PC-9 (cell line): ENCODE data around the gene VWC2. TPM values are rescaled to one million over a fixed set of nuclear protein-coding genes. Genes with fewer than 3 reads are reported as not detected.

ENCODE experiments used
- BruUV-seq: library from RNA; stranded (reverse); fragments of 400-500 nt; replicated peaks from 2 replicates; lab custom pipeline; 2021; lab: Mats Ljungman, UMichigan
- CTCF ChIA-PET: fragments of 300-600 bp; sonication (Branson Sonifier 250); formaldehyde crosslinking; loops from one replicate; lab custom pipeline; 2022; ENCODE audit warnings: antibody characterized with exemption; lab: Charles Lee
- POLR2A ChIA-PET: fragments of 300-600 bp; sonication (Branson Sonifier 250); formaldehyde crosslinking; loops from one replicate; lab custom pipeline; 2022; ENCODE audit warnings: antibody characterized with exemption; ENCODE audit not compliant: unreplicated experiment; lab: Charles Lee
- DNase-seq, 2 experiments: peaks; one replicate each; pipeline versions ENCODE4 v3.0.0 to v3.0.0-alpha.2; 2015 to 2022; ENCODE audit warnings: mixed read lengths in 1 of 2
- H2AFZ ChIP-seq: fragments of 200-600 bp; sonication (generic); 2 replicates; pipeline ENCODE4 v1.8.1; 2017; ENCODE audit warnings: antibody characterized with exemption
- H3F3A ChIP-seq: fragments of 200-600 bp; sonication (generic); 2 replicates; pipeline ENCODE4 v1.8.1; 2017; ENCODE audit warnings: antibody characterized with exemption, mild to moderate bottlenecking, low read depth; ENCODE audit not compliant: insufficient read depth
- H3K27ac ChIP-seq: fragments of 200-600 bp; sonication (generic); 2 replicates; pipeline ENCODE4 v1.6.1; 2016; ENCODE audit warnings: mixed run types
- H3K27me3 ChIP-seq: fragments of 200-600 bp; sonication (generic); 2 replicates; pipeline ENCODE4 v1.6.1; 2016; ENCODE audit warnings: low read depth, mixed run types; ENCODE audit not compliant: insufficient read depth
- H3K36me3 ChIP-seq: fragments of 200-600 bp; sonication (generic); 2 replicates; pipeline ENCODE4 v1.6.1; 2016; ENCODE audit warnings: low read depth, mixed run types
- H3K4me1 ChIP-seq: fragments of 200-600 bp; sonication (generic); replicated peaks from 2 replicates; pipeline ENCODE4 v1.6.1; 2016; ENCODE audit warnings: mixed run types; ENCODE audit not compliant: insufficient read depth
- H3K4me2 ChIP-seq: fragments of 200-600 bp; sonication (generic); 2 replicates; pipeline ENCODE4 v1.6.1; 2017; ENCODE audit warnings: mixed run types
- H3K4me3 ChIP-seq: fragments of 200-600 bp; sonication (generic); 2 replicates; pipeline ENCODE4 v1.6.1; 2016; ENCODE audit warnings: mixed run types
- H3K79me2 ChIP-seq: fragments of 200-600 bp; sonication (generic); 2 replicates; pipeline ENCODE4 v1.6.1; 2017; ENCODE audit warnings: low read depth, mixed run types
- H3K9me2 ChIP-seq: fragments of 200-600 bp; sonication (generic); 2 replicates; pipeline ENCODE4 v1.8.1; 2017; ENCODE audit warnings: mild to moderate bottlenecking; ENCODE audit not compliant: insufficient read depth
- H3K9me3 ChIP-seq: fragments of 200-600 bp; sonication (generic); 2 replicates; pipeline ENCODE4 v1.8.1; 2016; ENCODE audit warnings: low read depth; ENCODE audit not compliant: insufficient read depth
- H4K20me1 ChIP-seq: fragments of 200-600 bp; sonication (generic); 2 replicates; pipeline ENCODE4 v1.8.1; 2017; ENCODE audit not compliant: insufficient read depth
- EZH2 ChIP-seq: fragments of 200-600 bp; sonication (generic); IDR thresholded peaks from 2 replicates; pipeline ENCODE4 v1.8.0; 2017; ENCODE audit warnings: antibody characterized with exemption, low read depth
- intact Hi-C: fragments of 100-400 bp; cut with micrococcal nuclease; formaldehyde crosslinking; loops from one replicate; pipeline ENCODE4 v1.10.0; 2022; ENCODE audit not compliant: unreplicated experiment
- total RNA-seq: library from RNA; stranded (reverse); gene quantifications from 2 replicates; pipeline ENCODE4 v1.2.3, GENCODE V29; 2021
- TF ChIP-seq, protein P1 (sequence below): fragments of 200-600 bp; sonication (generic); conservative IDR thresholded peaks from 2 replicates; pipeline ENCODE4 v1.6.1; 2017; ENCODE audit warnings: mixed run types, antibody characterized with exemption, mild to moderate bottlenecking, moderate library complexity

The VWC2 gene
- total RNA-seq, 1 experiment from 2014 or later, result not detected

DNA sequence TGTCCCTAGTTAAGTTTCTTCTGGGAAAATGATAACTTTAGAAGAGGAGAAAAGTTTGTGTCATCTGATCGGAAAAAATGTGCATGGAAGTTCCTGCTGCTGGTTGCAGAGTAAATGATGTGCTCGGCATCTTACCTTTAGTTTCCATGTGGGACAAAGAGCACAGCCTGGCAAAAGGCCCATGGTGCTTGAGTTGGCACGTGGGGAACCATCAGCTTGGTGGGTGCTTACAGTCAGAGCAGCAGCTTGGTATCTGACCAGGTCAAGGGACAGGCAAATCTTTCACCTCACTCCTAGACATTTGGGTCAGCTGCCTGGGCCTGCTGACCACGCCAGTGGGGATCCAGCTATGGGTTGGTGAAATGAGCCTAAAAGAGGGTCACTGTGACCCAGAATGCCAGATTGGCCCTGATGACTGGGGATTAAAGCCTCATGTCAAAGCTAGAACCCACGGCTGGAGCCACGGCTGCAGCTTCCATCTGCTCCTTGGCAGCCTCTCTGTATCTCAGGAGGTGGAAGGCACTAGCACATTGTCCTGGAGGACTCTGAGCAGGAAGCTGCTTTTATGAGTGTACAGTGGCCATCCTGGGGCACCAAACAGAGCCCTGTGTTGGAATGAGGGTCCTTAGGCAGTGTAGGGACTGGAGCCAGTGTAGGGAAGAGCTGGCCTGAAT lies 24.7 kb downstream of the VWC2 start:
- Histone ChIP-seq H3K79me2 (no peaks in the 10 kb centered on the region), H3K9me3 (no peaks in the 10 kb centered on the region), H2AFZ (no peak overlapping the region), H3K4me3 (no peak overlapping the region), H3F3A (no peaks in the 10 kb centered on the region), H4K20me1 (no peaks in the 10 kb centered on the region), H3K27ac (no peak overlapping the region), H3K36me3 (no peaks in the 10 kb centered on the region), H3K4me2 (no peak overlapping the region), H3K4me1 (no peaks in the 10 kb centered on the region), H3K9me2 (no peaks in the 10 kb centered on the region), H3K27me3 (peaks cover 27% of the 10 kb centered on the region)
- TF ChIP-seq EZH2, result no peak
- TF ChIP-seq, protein P1, sequence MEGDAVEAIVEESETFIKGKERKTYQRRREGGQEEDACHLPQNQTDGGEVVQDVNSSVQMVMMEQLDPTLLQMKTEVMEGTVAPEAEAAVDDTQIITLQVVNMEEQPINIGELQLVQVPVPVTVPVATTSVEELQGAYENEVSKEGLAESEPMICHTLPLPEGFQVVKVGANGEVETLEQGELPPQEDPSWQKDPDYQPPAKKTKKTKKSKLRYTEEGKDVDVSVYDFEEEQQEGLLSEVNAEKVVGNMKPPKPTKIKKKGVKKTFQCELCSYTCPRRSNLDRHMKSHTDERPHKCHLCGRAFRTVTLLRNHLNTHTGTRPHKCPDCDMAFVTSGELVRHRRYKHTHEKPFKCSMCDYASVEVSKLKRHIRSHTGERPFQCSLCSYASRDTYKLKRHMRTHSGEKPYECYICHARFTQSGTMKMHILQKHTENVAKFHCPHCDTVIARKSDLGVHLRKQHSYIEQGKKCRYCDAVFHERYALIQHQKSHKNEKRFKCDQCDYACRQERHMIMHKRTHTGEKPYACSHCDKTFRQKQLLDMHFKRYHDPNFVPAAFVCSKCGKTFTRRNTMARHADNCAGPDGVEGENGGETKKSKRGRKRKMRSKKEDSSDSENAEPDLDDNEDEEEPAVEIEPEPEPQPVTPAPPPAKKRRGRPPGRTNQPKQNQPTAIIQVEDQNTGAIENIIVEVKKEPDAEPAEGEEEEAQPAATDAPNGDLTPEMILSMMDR, result no peak
- BruUV-seq, result no TSS peak
- POLR2A ChIA-PET, result no interaction called here
- intact Hi-C loops, result no loop called here
- CTCF ChIA-PET, result no interaction called here
- DNase-seq, result no peak

DNA sequence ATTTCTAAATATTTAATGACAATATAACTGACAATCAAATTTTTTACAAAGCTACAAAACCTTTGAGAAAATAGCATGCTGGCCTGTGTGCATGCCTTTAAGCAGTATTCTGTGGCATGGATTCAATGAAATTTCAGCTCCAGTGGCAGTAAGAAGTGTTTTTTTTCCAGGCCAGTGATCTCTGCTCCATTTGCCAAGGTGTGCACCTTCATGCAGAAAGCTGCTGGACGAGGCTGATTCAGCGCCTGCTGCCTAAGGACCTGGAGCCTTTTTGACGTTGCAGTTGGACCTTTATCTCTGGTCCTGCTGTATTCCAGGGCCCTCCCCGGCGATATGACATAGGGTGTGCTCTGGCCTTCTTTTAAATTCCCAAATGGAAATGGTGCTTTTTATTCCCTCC lies 26.6 kb downstream of the VWC2 start:
- Histone ChIP-seq H3F3A (no peaks in the 10 kb centered on the region), H3K27ac (no peak overlapping the region), H3K79me2 (no peaks in the 10 kb centered on the region), H3K4me1 (no peaks in the 10 kb centered on the region), H3K9me3 (no peaks in the 10 kb centered on the region), H2AFZ (no peak overlapping the region), H3K9me2 (no peaks in the 10 kb centered on the region), H3K36me3 (no peaks in the 10 kb centered on the region), H4K20me1 (no peaks in the 10 kb centered on the region), H3K4me2 (no peak overlapping the region), H3K27me3 (peaks cover 40% of the 10 kb centered on the region), H3K4me3 (no peak overlapping the region)
- no peak for DNase-seq
- intact Hi-C loops, result no loop called here
- no TSS peak for BruUV-seq
- ChIA-PET CTCF (no interaction called here), POLR2A (no interaction called here)
- TF ChIP-seq EZH2, result no peak
- TF ChIP-seq, protein P1, result no peak

DNA sequence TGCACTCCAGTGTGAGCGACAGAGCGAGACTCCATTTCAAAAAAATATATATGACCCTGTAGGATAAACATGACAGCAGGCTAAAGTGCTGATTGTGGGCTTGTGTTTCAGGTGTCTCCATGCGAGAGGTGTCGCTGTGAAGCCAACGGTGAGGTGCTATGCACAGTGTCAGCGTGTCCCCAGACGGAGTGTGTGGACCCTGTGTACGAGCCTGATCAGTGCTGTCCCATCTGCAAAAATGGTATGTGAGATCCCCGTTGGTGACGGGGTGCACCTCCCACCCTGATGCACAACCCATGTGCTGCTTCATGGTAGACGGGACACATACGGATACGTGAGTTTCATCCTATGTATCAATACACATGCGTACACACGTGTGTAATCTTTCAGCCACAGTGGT lies 29.2 kb downstream of the VWC2 start:
- H3K4me1 ChIP-seq, result no peaks in the 10 kb centered on the region
- DNase-seq, result no peak
- no peaks in the 10 kb centered on the region for H3K9me2 ChIP-seq
- intact Hi-C loops, result no loop called here
- H3F3A ChIP-seq, result no peaks in the 10 kb centered on the region
- H3K27me3 ChIP-seq, result peaks cover 40% of the 10 kb centered on the region
- no TSS peak for BruUV-seq
- ChIA-PET CTCF (no interaction called here), POLR2A (no interaction called here)
- H3K4me3 ChIP-seq, result no peak overlapping the region
- H4K20me1 ChIP-seq, result no peaks in the 10 kb centered on the region
- no peak overlapping the region for H2AFZ ChIP-seq
- no peak overlapping the region for H3K27ac ChIP-seq
- H3K36me3 ChIP-seq, result no peaks in the 10 kb centered on the region
- no peaks in the 10 kb centered on the region for H3K79me2 ChIP-seq
- TF ChIP-seq, protein P1, result no peak
- no peak for TF ChIP-seq EZH2
- H3K9me3 ChIP-seq, result no peaks in the 10 kb centered on the region
- no peak overlapping the region for H3K4me2 ChIP-seq
